HCT116 (cell line): ENCODE results near the gene IGLL5. TPM values are rescaled to one million over a fixed set of nuclear protein-coding genes. Genes with fewer than 3 reads are reported as not detected.

Experiments
- ATAC-seq: fragments of 200-7000 bp; cut with Tn5 transposase; 2 replicates; pipeline ENCODE4 v1.9.1; 2020; ENCODE audit warnings: mild to moderate bottlenecking, moderate library complexity
- BruUV-seq: library from RNA; stranded (reverse); fragments of 400-500 nt; replicated peaks from 2 replicates; lab custom pipeline; 2021; lab: Mats Ljungman, UMichigan
- CTCF ChIA-PET: fragments of 300-600 bp; sonication (Branson Sonifier 250); formaldehyde crosslinking; loops from one replicate; lab custom pipeline; 2021; ENCODE audit warnings: antibody characterized with exemption; lab: Charles Lee
- POLR2A ChIA-PET: fragments of 300-600, 350-600 bp; sonication (Branson Sonifier 250); formaldehyde crosslinking; loops from one replicate; lab custom pipeline; 2021; ENCODE audit warnings: antibody characterized with exemption; lab: Charles Lee
- RAD21 ChIA-PET, 2 experiments: fragments of 300-600 bp; sonication (Branson Sonifier 250); formaldehyde crosslinking; loops; one replicate each; lab custom pipeline; 2023; ENCODE audit warnings: low total read pairs in 2 of 2; ENCODE audit not compliant: uncharacterized antibody in 2 of 2, unreplicated experiment in 2 of 2, low non-redundant PET in 1 of 2; lab: Charles Lee
- DNase-seq: peaks from one replicate; pipeline ENCODE4 v3.0.0-alpha.2; 2010; ENCODE audit warnings: low read depth, low spot score
- H2AFZ ChIP-seq: fragments of 200-600 bp; shearing (Covaris generic), sonication (generic); 2 replicates; pipeline ENCODE4 v1.6.1; 2017; ENCODE audit warnings: low read depth, mixed run types, mixed read lengths, antibody characterized with exemption, low read length; ENCODE audit not compliant: poor library complexity, severe bottlenecking
- H3K27ac ChIP-seq: 2 replicates; pipeline ENCODE4 v1.5.1; 2012; ENCODE audit warnings: low read depth, low read length
- H3K27me3 ChIP-seq: fragments of 200-600 bp; sonication (generic); 2 replicates; pipeline ENCODE4 v1.6.1; 2016; ENCODE audit warnings: mixed run types, low read length, mixed read lengths; ENCODE audit not compliant: insufficient read depth
- H3K36me3 ChIP-seq, 2 experiments: fragments of 200-500 bp in 1 of 2; fragments of 200-600 bp in 1 of 2; sonication (Bioruptor generic) in 1 of 2; sonication (generic) in 1 of 2; 2 replicates each; pipeline versions ENCODE4 v1.5.1 to v1.6.1; 2014 to 2016; ENCODE audit warnings: low read length in 2 of 2, inconsistent platforms in 1 of 2, mixed read lengths in 1 of 2, mixed run types in 1 of 2; ENCODE audit not compliant: insufficient read depth in 2 of 2, control insufficient read depth in 1 of 2
- H3K4me1 ChIP-seq, 2 experiments: fragments of 200-600 bp in 1 of 2; sonication (generic) in 1 of 2; 2 replicates each; pipeline versions ENCODE4 v1.5.1 to v1.6.1; 2012 to 2017; ENCODE audit warnings: low read length in 2 of 2, inconsistent platforms in 1 of 2, mild to moderate bottlenecking in 1 of 2, mixed read lengths in 1 of 2, mixed run types in 1 of 2, moderate library complexity in 1 of 2; ENCODE audit not compliant: insufficient read depth in 2 of 2, control insufficient read depth in 1 of 2
- H3K4me2 ChIP-seq: fragments of 200-600 bp; sonication (generic); 2 replicates; pipeline ENCODE4 v1.6.1; 2017; ENCODE audit warnings: mixed run types, low read length, mixed read lengths
- H3K4me3 ChIP-seq, 2 experiments: fragments of 200-600 bp in 1 of 2; sonication (generic) in 1 of 2; replicated peaks in 1 of 2; 2 replicates each; pipeline ENCODE4 v1.5.1; 2011 to 2016; ENCODE audit warnings: low read length in 2 of 2, control low read depth in 1 of 2, low read depth in 1 of 2, mild to moderate bottlenecking in 1 of 2, mixed read lengths in 1 of 2, mixed run types in 1 of 2
- H3K79me2 ChIP-seq: fragments of 200-600 bp; sonication (generic); 2 replicates; pipeline ENCODE4 v1.6.1; 2017; ENCODE audit warnings: mild to moderate bottlenecking, mixed run types, low read length, moderate library complexity, mixed read lengths; ENCODE audit not compliant: insufficient read depth
- H3K9ac ChIP-seq: fragments of 200-600 bp; sonication (generic); 2 replicates; pipeline ENCODE4 v1.6.1; 2016; ENCODE audit warnings: low read length, mixed read lengths
- H3K9me2 ChIP-seq: fragments of 200-600 bp; sonication (generic), shearing (Covaris generic); 2 replicates; pipeline ENCODE4 v1.6.1; 2017; ENCODE audit warnings: mixed run types, mild to moderate bottlenecking, moderate library complexity; ENCODE audit not compliant: insufficient read depth
- H3K9me3 ChIP-seq, 2 experiments: fragments of 200-500 bp in 1 of 2; fragments of 200-600 bp in 1 of 2; sonication (Bioruptor generic) in 1 of 2; sonication (generic) in 1 of 2; 2 replicates each; pipeline ENCODE4 v1.6.1; 2014 to 2017; ENCODE audit warnings: low read length in 2 of 2, mixed read lengths in 2 of 2, inconsistent platforms in 1 of 2, low read depth in 1 of 2, mild to moderate bottlenecking in 1 of 2, mixed run types in 1 of 2, moderate library complexity in 1 of 2; ENCODE audit not compliant: control insufficient read depth in 1 of 2, insufficient read depth in 1 of 2
- H4K20me1 ChIP-seq: fragments of 200-600 bp; sonication (generic), shearing (Covaris generic); 2 replicates; pipeline ENCODE4 v1.6.1; 2017; ENCODE audit warnings: mixed run types, mild to moderate bottlenecking, moderate library complexity; ENCODE audit not compliant: insufficient read depth
- ATF3 ChIP-seq: IDR thresholded peaks from 2 replicates; pipeline ENCODE4 v1.6.1; 2012
- CBX3 ChIP-seq: IDR thresholded peaks from 2 replicates; pipeline ENCODE4 v1.6.1; 2012; ENCODE audit warnings: low read depth
- CTCF ChIP-seq, 3 experiments: fragments of 200-600 bp in 1 of 3; sonication (generic) in 1 of 3; IDR thresholded peaks in 2 of 3; conservative IDR thresholded peaks in 1 of 3; 2 replicates each; pipeline ENCODE4 v1.5.1; 2012 to 2017; ENCODE audit warnings: low read depth in 2 of 3, low read length in 2 of 3, antibody characterized with exemption in 1 of 3, borderline replicate concordance in 1 of 3, control low read depth in 1 of 3, mild to moderate bottlenecking in 1 of 3, mixed read lengths in 1 of 3, mixed run types in 1 of 3, moderate library complexity in 1 of 3; ENCODE audit not compliant: insufficient read depth in 1 of 3
- EGR1 ChIP-seq: IDR thresholded peaks from 2 replicates; pipeline ENCODE4 v1.6.1; 2012; ENCODE audit warnings: low read depth
- ELF1 ChIP-seq: IDR thresholded peaks from 2 replicates; pipeline ENCODE4 v1.6.1; 2012; ENCODE audit warnings: low read depth, borderline replicate concordance
- EZH2phosphoT487 ChIP-seq: fragments of 200-600 bp; IDR thresholded peaks from 2 replicates; pipeline ENCODE4 v1.6.1; 2018; ENCODE audit warnings: antibody characterized with exemption, borderline replicate concordance
- FOSL1 ChIP-seq: IDR thresholded peaks from 2 replicates; pipeline ENCODE4 v1.6.1; 2012; ENCODE audit warnings: low read depth
- JUND ChIP-seq: IDR thresholded peaks from 2 replicates; pipeline ENCODE4 v1.6.1; 2012
- MAX ChIP-seq: IDR thresholded peaks from 2 replicates; pipeline ENCODE4 v1.6.1; 2012
- POLR2A ChIP-seq: IDR thresholded peaks from 2 replicates; pipeline ENCODE4 v1.7.0; 2011; ENCODE audit warnings: borderline replicate concordance; ENCODE audit not compliant: insufficient read depth, insufficient read length; ENCODE audit errors: extremely low read depth
- RAD21 ChIP-seq: IDR thresholded peaks from 2 replicates; pipeline ENCODE4 v1.6.1; 2012; ENCODE audit warnings: low read depth, mild to moderate bottlenecking
- REST ChIP-seq: IDR thresholded peaks from 2 replicates; pipeline ENCODE4 v1.6.1; 2012; ENCODE audit warnings: low read depth
- SIN3A ChIP-seq: IDR thresholded peaks from 2 replicates; pipeline ENCODE4 v1.6.1; 2012; ENCODE audit warnings: low read depth
- SRF ChIP-seq: IDR thresholded peaks from 2 replicates; pipeline ENCODE4 v1.6.1; 2012; ENCODE audit warnings: low read depth
- TCF7L2 ChIP-seq: IDR thresholded peaks from 2 replicates; pipeline ENCODE4 v1.7.0; 2011; ENCODE audit warnings: borderline replicate concordance, inconsistent platforms; ENCODE audit not compliant: insufficient read depth, insufficient read length; ENCODE audit errors: extremely low read depth
- YY1 ChIP-seq: IDR thresholded peaks from 2 replicates; pipeline ENCODE4 v1.6.1; 2011; ENCODE audit warnings: low read length, low read depth, moderate library complexity, mild to moderate bottlenecking; ENCODE audit not compliant: insufficient replicate concordance; ENCODE audit errors: extremely low read depth
- ZFX ChIP-seq: fragments of 450-650 bp; IDR thresholded peaks from 2 replicates; pipeline ENCODE4 v1.6.1; 2017
- ZNF274 ChIP-seq: fragments of 200-500 bp; sonication (Bioruptor generic); IDR thresholded peaks from 2 replicates; pipeline ENCODE4 v1.6.1; 2014; ENCODE audit warnings: mild to moderate bottlenecking, low read depth, low read length, inconsistent platforms
- intact Hi-C: fragments of 100-400 bp; cut with micrococcal nuclease; formaldehyde crosslinking; loops from 2 replicates; pipeline ENCODE4 v1.10.0; 2022
- total RNA-seq: library from RNA; stranded (reverse); gene quantifications from one replicate; pipeline ENCODE4 v1.2.1, GENCODE V29; 2021; ENCODE audit not compliant: unreplicated experiment

The IGLL5 gene
- total RNA-seq, 1 experiment from 2014 or later = not detected

- no peak for TF ChIP-seq ATF3
- TF ChIP-seq TCF7L2 = no peak
- no peak for TF ChIP-seq RAD21
Measured at GRCh38 chr22:22916952-22917290, 29.3 kb downstream of the IGLL5 start (continued).

- POLR2A ChIA-PET = no interaction called here
- no peak for DNase-seq
- Histone ChIP-seq H3K9ac (no peak overlapping the region), H2AFZ (no peak overlapping the region), H3K27me3 (peaks cover 14% of the 10 kb centered on the region), H3K4me2 (no peak overlapping the region), H3K4me3 (no peak overlapping the region), H3K36me3 (no peaks in the 10 kb centered on the region), H4K20me1 (no peaks in the 10 kb centered on the region), H3K4me1 (no peaks in the 10 kb centered on the region), H3K27ac (no peak overlapping the region), H3K9me2 (no peaks in the 10 kb centered on the region), H3K9me3 (no peaks in the 10 kb centered on the region), H3K79me2 (no peaks in the 10 kb centered on the region)
- ATAC-seq = no peak
- TF ChIP-seq SRF (no peak), MAX (no peak), SIN3A (no peak), ZNF274 (no peak), CTCF (IDR thresholded peaks at IDR 0.05 in 2 of 3, conservative IDR thresholded peaks at IDR 0.05 in 1 of 3; ENCODE audit: borderline replicate concordance in 1 of 3, insufficient read depth in 1 of 3, low read depth in 2 of 3, low read length in 2 of 3) (no peak), POLR2A (no peak), YY1 (no peak), ZFX (no peak), EGR1 (no peak), FOSL1 (no peak), JUND (no peak), CBX3 (no peak), ATF3 (no peak), REST (no peak), ELF1 (no peak), EZH2phosphoT487 (no peak)
- intact Hi-C loops = no loop called here
- CTCF ChIA-PET = interaction anchor here (1.0 kb wide), 1 partner anchor 40 kb away, joined by 5 read pairs; no protein-coding TSS in a partner anchor
- RAD21 ChIA-PET = interaction anchor here in 1 of 2 experiments (0.5 kb wide), 1 partner anchor 17 kb away, joined by 4 read pairs; no protein-coding TSS in a partner anchor
- no TSS peak for BruUV-seq
Measured at GRCh38 chr22:22917377-22917776, 29.8 kb downstream of the IGLL5 start.
